Measurements from ENCODE around the gene GALNT14.

DNA sequence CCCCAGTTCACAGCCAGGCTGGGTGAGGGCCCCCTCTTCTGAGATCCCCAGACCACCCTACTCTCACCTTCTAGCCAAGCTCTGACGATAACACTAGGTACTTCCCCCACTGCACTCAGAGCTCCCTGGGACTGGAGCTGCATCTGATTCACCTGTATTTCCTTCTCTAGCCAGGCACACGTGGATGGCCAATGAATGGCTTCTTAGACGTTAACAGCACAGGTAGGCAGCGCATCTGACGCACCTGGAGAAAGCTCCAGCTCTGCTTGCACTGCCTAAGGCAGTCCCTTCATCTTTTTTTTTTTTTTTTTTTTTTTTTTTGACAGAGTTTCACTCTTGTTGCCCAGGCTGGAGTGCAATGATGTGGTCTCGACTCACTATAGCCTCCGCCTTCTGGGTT is 48.1 kb downstream of the GALNT14 start:
- TF ChIP-seq GATA3 (IDR thresholded peaks at IDR 0.05; ENCODE audit: low read depth, low read length): no peak
- no peak for TF ChIP-seq GATA2 (IDR thresholded peaks at IDR 0.05; ENCODE audit: low read depth, low read length)
